Mucosa of descending colon (tissue), 3 donors: Measurements from ENCODE around the gene CIAO2B. TPM values are rescaled to one million over a fixed set of nuclear protein-coding genes. Genes with fewer than 3 reads are reported as not detected.

Source experiments
- ATAC-seq: fragments of 200-7000 bp; cut with Tn5 transposase; one replicate; pipeline ENCODE4 v1.9.1; 2020; ENCODE audit warnings: mild to moderate bottlenecking, moderate library complexity
- DNase-seq, 3 donors: peaks; one replicate each; pipeline ENCODE4 v3.0.0-alpha.2; 2020
- H3K36me3 ChIP-seq: fragments of 200-600 bp; one replicate; pipeline ENCODE4 v1.8.0; 2021; ENCODE audit warnings: low read depth, mild to moderate bottlenecking
- H3K4me1 ChIP-seq: fragments of 200-600 bp; one replicate; pipeline ENCODE4 v1.8.0; 2021; ENCODE audit warnings: low read depth, mild to moderate bottlenecking
- H3K4me3 ChIP-seq: fragments of 200-600 bp; one replicate; pipeline ENCODE4 v1.8.0; 2021; ENCODE audit warnings: mild to moderate bottlenecking
- H3K9me3 ChIP-seq: fragments of 200-600 bp; one replicate; pipeline ENCODE4 v1.8.0; 2021; ENCODE audit warnings: mild to moderate bottlenecking
- CTCF ChIP-seq: fragments of 200-600 bp; IDR thresholded peaks from one replicate; pipeline ENCODE4 v1.8.0; 2022; ENCODE audit warnings: antibody characterized with exemption, mild to moderate bottlenecking
- intact Hi-C, 2 donors: fragments of 100-400 bp; cut with DNase I in 1 of 2; cut with micrococcal nuclease in 1 of 2; formaldehyde crosslinking; loops; one replicate each; pipeline versions ENCODE4 v1.11.0 to v1.11.1; 2022; cut with DNase I, micrococcal nuclease
- total RNA-seq, 3 donors: library from RNA; stranded (reverse); fragmentation: NEBNext Ultra II Directional in 2 of 3; extraction: Animal tissue kit (Norgen Biotek cat#: 25700) in 2 of 3; gene quantifications; one replicate each; pipeline versions ENCODE4 v1.2.1 to v1.2.4, GENCODE V29; 2021 to 2023
- donor health status: DM: no; HTN: no; CAD: no; lungs with moderate emphysema.
- donor health status: DM: no; HTN: no; CAD: no.
- donor health status: DM: no; HTN: yes; CAD: no.

CIAO2B gene
- total RNA-seq, 3 donors from 2014 or later, result 72.5 to 78.1 (median 76.5) TPM

GRCh38 chr16:66914541-66914940, 19.7 kb downstream of the CIAO2B start:
- intact Hi-C loops, result no loop called here
- Histone ChIP-seq H3K36me3 (no peaks in the 10 kb centered on the region), H3K9me3 (no peaks in the 10 kb centered on the region), H3K4me3 (no peak overlapping the region), H3K4me1 (no peaks in the 10 kb centered on the region)
- DNase-seq, result peak in 1 of 3 donors; percentile 7
- no peak for TF ChIP-seq CTCF
- ATAC-seq, result no peak

GRCh38 chr16:66913711-66914110, 20.5 kb downstream of the CIAO2B start:
- no peaks in the 10 kb centered on the region for H3K9me3 ChIP-seq
- ATAC-seq, result no peak
- no peak for TF ChIP-seq CTCF
- no peak for DNase-seq
- intact Hi-C loops, result no loop called here
- H3K4me3 ChIP-seq, result no peak overlapping the region
- no peaks in the 10 kb centered on the region for H3K36me3 ChIP-seq
- no peaks in the 10 kb centered on the region for H3K4me1 ChIP-seq

- DNase-seq (no peak), ATAC-seq (no peak)
- Histone ChIP-seq H3K4me3 (no peak overlapping the region), H3K36me3 (no peaks in the 10 kb centered on the region), H3K9me3 (no peaks in the 10 kb centered on the region), H3K4me1 (no peaks in the 10 kb centered on the region)
- intact Hi-C loops, result no loop called here
- no peak for TF ChIP-seq CTCF
These were observed 21.1 kb downstream of the CIAO2B start for GRCh38 chr16:66913081-66913480.

- DNase-seq, result peak in 1 of 3 donors; percentile 11
These were observed 22.4 kb downstream of the CIAO2B start for GRCh38 chr16:66911801-66912200.

GRCh38 chr16:66911112-66911511, 23.1 kb downstream of the CIAO2B start:
- peaks cover under 1% of the 10 kb centered on the region for H3K4me1 ChIP-seq
- no peaks in the 10 kb centered on the region for H3K36me3 ChIP-seq
- H3K4me3 ChIP-seq, result no peak overlapping the region
- peak in 1 of 3 donors; percentile 7 for DNase-seq
- H3K9me3 ChIP-seq, result no peaks in the 10 kb centered on the region
- intact Hi-C loops, result no loop called here
- no peak for ATAC-seq
- no peak for TF ChIP-seq CTCF

More at GRCh38 chr16:66911801-66912200, 22.4 kb downstream of the CIAO2B start:
- no peaks in the 10 kb centered on the region for H3K9me3 ChIP-seq
- no peaks in the 10 kb centered on the region for H3K36me3 ChIP-seq
- TF ChIP-seq CTCF, result no peak
- intact Hi-C loops, result no loop called here
- ATAC-seq, result no peak
- H3K4me3 ChIP-seq, result no peak overlapping the region
- no peaks in the 10 kb centered on the region for H3K4me1 ChIP-seq
